Activated T-cell treated with anti-CD3 and anti-CD28 coated beads for 24 hours (primary cell): ENCODE measurements around the gene UBQLN2.
"Not testable (repeated sequence)": the region's sequence is repeated elsewhere in the genome, so short reads cannot be mapped to it uniquely, and the experiment has no call there.

ENCODE experiments used
- DNase-seq: peaks from one replicate; pipeline ENCODE4 v3.0.0-alpha.2; 2020; ENCODE audit warnings: low read depth

The UBQLN2 gene

DNA sequence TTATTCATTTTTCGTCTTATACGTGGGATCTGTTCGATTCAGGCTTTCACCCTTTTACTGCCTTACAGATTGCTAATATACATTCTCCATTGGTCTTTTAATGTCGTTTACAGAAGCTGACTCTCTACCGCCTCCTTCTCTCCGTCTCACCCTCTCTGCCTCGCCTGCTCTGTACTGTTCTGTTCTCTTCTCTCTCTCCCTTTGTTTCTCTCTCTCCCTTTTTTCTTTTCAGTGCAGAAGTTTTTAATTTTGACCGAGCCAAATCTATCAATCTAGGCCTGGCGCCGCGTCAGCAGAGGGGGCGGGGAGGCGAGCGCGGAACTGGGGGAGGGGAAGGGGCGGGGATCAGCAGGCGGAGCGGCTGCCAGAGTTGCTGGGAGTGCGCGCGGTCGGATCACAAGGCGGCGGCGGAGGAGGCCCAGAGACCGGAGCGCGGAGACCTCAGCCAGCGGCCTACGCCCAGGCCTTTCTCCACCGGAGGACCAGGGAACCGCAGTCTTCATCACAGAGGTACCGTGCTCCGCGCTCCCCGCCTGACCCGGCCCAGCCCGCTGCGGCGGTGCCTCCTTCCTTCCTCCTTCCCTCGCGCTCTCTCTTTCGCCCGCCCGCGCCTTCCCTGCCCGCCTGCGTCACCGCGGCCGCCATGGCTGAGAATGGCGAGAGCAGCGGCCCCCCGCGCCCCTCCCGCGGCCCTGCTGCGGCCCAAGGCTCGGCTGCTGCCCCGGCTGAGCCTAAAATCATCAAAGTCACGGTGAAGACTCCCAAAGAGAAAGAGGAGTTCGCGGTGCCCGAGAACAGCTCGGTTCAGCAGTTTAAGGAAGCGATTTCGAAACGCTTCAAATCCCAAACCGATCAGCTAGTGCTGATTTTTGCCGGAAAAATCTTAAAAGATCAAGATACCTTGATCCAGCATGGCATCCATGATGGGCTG, at the start of gene UBQLN2:
Gene UBQLN2 (plus strand): TSS at position 397 of the 931 bp plus-strand sequence. CDS start 247 bp downstream, at position 644.
- DNase-seq: peak; percentile 70

GRCh38 chrX:56519642-56520041, 43.8 kb upstream of the UBQLN2 start:
- DNase-seq: no peak

- DNase-seq: not testable (repeated sequence)
Measured at GRCh38 chrX:56529482-56530007, 33.9 kb upstream of the UBQLN2 start.

GRCh38 chrX:56530011-56530410, 33.4 kb upstream of the UBQLN2 start:
- DNase-seq: no peak

DNA sequence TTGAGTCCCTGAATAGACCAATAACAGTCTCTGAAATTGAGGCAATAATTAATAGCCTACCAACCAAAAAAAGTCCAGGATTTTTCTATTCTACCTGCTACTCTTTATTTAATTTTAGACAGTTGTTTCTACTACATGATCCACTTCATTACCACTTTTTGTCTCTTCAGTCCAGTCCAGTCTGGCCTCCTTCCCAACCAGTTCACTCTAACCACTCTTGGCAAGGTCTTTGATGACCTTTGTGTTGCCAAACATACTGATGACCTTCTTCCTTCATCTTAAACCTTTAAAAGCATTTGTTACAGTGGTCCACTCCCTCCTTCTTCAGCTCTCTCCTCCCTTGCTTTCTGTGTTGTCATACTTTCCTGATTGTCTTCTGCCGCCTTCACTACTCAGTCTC, 12.8 kb upstream of the UBQLN2 start:
- DNase-seq: no peak

DNA sequence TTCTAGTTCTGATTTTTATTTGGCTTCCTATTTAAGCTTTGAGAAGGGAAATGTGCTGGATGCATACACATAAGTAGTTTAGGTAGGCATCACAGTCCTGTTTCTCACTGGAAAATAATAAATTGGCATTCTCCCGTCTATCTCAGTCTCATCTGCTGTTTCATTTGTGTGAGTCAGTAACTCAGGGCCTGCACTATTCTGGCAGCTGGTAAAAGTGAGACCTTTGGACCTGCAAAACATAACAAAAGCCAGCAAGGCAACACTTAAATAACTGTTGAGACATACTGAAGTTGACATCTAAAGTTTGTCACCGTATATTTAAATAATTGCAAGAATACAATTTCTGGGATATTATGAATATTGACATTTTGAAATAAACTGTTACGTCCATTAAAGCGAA, 8.6 kb upstream of the UBQLN2 start:
- no peak for DNase-seq

- no peak for DNase-seq
Measured at GRCh38 chrX:56557376-56557929, 6.0 kb upstream of the UBQLN2 start.

GRCh38 chrX:56564164-56564885, 898 bp downstream of the UBQLN2 start:
- DNase-seq: peak; percentile 22

DNA sequence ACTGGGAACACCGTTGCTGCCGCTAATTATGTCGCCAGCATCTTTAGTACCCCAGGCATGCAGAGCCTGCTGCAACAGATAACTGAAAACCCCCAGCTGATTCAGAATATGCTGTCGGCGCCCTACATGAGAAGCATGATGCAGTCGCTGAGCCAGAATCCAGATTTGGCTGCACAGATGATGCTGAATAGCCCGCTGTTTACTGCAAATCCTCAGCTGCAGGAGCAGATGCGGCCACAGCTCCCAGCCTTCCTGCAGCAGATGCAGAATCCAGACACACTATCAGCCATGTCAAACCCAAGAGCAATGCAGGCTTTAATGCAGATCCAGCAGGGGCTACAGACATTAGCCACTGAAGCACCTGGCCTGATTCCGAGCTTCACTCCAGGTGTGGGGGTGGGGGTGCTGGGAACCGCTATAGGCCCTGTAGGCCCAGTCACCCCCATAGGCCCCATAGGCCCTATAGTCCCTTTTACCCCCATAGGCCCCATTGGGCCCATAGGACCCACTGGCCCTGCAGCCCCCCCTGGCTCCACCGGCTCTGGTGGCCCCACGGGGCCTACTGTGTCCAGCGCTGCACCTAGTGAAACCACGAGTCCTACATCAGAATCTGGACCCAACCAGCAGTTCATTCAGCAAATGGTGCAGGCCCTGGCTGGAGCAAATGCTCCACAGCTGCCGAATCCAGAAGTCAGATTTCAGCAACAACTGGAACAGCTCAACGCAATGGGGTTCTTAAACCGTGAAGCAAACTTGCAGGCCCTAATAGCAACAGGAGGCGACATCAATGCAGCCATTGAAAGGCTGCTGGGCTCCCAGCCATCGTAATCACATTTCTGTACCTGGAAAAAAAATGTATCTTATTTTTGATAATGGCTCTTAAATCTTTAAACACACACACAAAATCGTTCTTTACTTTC, 1.8 kb downstream of the UBQLN2 start:
- DNase-seq: no peak

DNA sequence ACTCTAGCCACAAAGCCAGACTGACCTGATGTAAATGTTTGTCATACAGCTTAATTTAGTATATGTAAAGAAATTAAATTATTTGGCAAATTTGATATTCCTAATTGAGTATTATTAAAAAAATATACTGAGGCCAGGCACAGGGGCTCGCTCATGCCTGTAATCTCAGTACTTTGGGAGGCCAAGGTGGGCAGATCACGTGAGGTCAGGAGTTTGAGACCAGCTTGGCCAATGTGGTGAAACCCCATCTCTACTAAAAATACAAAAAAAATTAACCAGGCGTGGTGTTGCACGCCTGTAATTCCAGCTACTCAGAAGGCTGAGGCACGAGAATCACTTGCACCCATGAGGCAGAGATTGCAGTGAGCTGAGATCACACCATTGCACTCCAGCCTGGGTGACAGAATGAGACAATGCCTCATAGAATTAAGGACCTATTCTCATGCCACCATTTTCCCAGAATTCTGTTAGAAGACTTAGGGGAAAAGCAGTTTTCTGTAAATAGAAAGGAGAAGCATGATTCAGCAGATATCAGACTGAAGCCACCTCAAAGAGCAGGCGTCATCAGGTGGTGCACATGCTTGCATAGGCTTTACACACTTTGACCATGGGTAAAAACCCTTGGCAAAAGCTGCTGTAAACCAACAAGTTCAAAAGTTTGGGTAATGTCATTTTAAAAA, 6.1 kb downstream of the UBQLN2 start:
- DNase-seq: no peak

- DNase-seq: no peak
Measured at GRCh38 chrX:56572975-56573374, 9.5 kb downstream of the UBQLN2 start.

DNA sequence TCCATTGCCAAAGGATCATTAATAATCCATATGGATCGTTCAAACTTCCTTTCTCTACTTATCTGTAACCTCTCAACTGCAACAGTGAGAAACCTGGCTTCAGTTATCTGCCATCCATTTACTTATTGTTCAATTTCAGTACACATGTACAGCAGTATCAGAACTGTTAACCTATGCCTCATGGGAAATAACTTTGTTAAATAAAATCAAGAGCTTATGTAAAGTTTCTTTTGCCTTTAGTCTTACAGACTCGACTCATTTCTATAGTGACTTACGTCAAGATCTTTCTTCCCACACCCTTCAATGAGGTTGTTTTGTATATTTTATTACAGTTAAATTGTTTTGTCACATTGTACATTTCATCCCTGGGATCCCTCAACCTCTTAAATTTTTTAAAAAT, 11.4 kb downstream of the UBQLN2 start:
- DNase-seq: no peak

DNA sequence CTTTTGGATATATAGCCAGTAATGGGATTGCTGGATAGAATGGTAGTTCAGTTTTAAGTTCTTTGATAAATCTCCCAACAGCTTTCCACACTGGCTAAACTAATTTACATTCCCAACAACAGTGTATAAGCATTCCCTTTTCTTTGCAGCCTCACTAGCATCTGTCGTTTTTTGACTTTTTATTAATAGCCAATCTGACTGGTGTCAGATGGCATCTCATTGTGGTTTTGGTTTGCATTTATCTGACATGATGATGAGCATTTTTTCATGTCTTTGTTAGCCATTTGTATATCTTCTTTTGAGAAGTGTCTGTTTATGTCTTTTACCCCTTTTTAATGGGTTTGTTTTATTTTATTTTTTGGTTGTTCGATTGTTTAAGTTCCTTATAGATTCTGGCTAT, 13.3 kb downstream of the UBQLN2 start:
- DNase-seq: no peak

- no peak for DNase-seq
Measured at GRCh38 chrX:56588397-56589188, 25.2 kb downstream of the UBQLN2 start.

DNA sequence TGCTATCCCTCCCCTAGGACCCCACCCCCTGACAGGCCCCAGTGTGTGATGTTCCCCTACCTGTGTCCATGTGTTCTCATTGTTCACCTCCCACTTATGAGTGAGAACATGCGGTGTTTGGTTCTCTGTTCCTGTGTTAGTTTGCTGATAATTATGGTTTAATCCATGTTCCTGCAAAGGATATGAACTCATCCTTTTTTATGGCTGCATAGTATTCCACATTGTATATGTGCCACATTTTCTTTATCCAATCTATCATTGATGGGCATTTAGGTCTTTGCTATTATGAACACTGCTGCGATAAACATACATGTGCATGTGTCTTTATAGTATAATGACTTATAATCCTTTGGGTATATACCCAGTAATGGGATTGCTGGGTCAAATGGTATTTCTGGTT, 28.4 kb downstream of the UBQLN2 start:
- not testable (repeated sequence) for DNase-seq

DNA sequence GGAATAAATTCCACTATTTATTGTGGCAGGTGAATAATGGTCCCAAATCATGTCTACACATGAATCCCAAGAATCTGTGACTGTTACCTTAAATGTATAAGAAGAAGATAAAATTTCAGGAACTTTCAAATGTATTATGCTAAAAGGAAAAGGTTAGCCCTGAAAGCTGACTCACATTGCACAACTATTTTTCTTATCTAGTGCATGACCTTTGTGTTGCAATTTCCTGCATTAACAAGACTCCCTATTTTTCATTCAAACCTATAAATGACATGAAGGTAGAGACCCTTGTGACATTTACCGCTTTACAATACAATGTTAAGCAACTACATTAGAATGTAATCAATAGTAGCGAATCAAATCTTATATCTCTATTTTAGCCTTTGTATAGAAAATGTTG, 36.7 kb downstream of the UBQLN2 start:
- DNase-seq: no peak

DNA sequence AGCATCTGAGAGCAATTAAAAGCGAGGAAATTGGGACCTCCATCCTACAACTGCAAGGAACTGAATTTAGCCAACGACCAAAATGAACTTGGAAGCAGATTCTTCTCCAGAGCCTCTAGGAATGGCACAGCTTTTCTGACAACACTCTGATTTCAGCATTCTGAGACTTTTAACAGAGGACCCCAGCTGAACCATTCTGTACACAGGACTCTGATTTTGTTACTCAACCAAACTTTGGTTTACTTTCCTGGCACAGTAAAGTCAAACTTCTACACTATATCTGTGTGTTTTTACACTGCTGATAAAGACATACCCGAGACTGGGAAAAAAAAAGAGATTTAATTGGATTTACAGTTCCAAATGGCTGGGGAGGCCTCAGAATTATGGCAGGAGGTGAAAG, 37.6 kb downstream of the UBQLN2 start:
- no peak for DNase-seq

DNA sequence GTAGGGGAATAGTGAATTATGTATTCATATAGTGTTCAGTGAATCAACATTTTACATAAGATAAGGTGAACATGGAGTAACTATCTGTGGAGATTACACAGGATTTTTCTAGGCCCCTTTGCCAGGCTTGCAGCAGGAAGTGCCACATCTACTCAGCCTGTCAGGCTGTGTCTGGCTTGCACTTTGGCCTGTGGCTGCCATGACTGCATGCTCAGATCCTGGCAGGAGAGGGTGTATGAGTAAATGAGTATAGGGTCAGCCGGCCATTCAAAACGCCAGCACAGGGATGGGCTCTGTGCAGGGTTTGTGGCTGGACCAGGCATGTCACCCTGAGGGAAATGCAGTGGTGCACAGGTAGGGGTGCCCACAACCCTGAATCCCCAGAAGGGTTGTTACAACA, 51.9 kb downstream of the UBQLN2 start:
- no peak for DNase-seq
